GM19023 (cell line): ENCODE measurements around the gene TXNRD3.
"Not testable (repeated sequence)": the region's sequence is repeated elsewhere in the genome, so short reads cannot be mapped to it uniquely, and the experiment has no call there.

Experiments used
- ATAC-seq: cut with Tn5 transposase; IDR thresholded peaks from one replicate; pipeline ENCODE4 v1.9.1; 2021; ENCODE audit warnings: mild to moderate bottlenecking, moderate library complexity; ENCODE audit not compliant: unreplicated experiment

The TXNRD3 gene

DNA sequence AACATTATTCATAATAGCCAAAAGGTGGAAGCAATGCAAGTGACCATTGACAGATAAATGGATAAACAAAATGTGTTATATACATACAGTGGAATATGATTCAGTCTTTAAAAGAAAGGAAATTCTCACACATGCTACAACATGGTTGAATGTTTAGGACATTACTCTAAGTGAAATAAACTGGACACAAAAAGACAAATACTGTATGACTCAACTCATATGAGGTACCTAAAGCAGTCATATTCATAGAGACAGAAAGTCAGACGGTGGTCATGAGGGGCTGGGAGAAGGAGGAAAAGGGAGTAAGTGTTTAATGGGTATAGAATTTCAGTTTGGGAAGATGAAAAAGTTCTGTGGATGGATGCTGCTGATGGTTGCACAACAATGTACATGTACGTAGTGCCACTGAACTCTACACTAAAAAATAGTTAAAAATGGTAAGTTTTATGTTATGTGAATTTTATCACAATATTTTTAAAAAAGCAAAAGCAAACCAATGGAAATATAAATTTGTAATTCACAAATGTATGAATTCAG lies 5.3 kb downstream of the TXNRD3 start:
- no peak for ATAC-seq

DNA sequence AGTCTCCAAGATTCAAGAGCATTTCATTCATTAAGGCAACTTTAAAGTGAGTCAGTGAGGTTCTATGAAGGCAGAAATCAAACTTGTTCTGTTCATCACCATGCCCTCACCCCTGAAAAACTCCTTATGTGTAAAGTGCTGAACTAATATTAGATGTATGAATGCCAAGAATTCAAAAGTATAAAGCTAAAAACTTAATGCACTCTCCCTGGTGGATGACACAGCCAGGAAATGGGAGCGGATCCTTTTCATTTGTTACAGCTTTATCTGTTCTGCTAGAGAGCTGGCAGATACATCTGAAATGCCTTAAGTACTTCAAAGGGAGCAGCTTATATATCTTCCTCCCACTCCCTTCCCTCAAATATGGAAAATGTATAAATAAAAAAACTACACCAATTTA lies 8.2 kb downstream of the TXNRD3 start:
- no peak for ATAC-seq

DNA sequence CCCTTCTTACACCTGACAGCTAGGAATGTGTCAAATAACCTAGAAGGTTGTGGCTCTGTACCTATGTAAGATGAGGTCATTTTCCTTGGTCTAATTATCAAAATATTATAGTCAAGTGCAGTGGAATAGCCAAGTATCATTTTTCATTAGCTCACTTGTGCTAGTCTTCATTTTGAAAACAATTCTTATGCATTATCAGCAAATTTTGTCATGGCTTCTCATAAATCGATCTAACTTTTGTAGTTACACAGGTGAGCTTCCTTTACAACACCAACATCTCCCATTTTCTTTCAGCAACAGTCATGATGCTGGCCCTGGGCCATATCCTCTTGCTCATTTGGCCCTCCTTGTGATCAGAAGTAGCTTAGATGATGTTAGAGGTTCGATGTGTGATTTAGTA lies 10.3 kb downstream of the TXNRD3 start:
- no peak for ATAC-seq

DNA sequence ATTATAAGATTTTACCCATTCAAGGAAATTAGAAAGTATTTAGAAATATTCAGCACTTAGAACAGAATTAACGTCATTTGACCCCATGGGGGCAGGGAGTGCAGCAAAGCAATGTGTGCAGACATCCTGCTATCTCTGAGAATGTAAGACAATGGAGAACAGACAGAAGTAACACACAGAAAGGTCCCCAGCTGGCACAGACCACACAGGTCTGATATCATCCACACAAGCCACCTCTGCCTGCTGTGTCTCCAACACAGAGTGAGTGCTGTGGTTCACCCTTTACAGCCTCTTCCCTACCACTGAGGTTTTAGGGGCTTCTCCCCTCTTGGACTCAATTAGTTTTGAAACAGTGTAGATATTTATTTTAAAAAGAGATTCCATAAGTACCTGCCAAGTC lies 16.1 kb downstream of the TXNRD3 start:
- no peak for ATAC-seq

DNA sequence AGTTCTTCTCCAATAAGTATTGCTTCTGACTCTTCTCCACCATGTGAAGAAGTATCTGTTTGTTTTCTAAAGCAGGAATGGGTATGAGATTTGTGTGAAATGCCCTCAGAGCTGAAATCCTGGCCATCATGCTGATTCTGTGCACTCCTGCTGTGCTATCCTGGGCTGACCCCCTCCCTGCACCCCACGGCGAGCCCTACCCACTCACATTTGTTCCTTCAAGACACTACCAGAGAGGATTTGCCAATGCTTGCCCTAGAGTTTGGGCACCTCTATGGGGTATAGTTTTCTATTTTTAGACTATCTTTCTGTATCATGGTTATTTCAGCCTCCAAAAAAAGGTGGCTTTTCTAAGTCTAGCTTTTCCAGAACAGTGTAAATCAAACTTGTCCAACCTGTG lies 18.5 kb downstream of the TXNRD3 start:
- no peak for ATAC-seq

DNA sequence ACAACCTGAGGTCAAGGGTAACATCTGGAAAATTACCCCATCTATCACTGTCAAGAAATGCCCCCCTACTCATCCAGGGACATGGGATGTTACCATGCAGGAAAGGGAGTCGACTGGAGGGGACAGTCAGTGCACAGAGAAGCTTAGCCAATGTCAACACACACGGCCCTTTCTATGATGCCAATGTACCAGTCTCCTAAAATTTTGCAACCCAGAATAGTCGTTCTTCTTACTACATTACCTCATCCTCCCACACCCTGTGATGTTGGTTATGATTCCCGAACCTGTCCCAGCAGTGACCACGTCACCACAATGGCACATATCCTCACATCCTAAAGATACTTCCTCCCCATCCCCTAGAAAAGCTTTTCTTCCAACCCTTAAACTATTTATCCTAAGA lies 20.1 kb downstream of the TXNRD3 start:
- ATAC-seq, result no peak

DNA sequence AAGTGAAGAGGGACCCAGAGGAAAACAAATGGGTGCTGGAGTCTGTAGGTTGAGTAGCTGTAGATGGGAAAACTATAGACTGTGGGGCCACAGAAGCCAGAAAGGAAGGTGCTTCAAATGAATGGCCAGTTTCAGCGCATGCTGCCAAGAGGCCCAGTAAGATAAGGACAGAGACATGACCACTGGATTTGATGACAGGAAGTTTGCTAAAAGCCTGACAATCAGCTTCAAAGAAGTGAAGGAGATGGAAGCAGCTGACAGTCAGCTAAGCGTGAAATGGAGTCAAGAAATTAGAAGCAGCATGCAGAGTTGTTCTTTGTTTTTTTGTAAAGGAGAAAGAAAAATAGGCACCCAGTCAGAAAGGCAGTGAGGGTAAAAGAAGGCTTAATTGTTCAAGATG lies 24.9 kb downstream of the TXNRD3 start:
- ATAC-seq, result no peak

DNA sequence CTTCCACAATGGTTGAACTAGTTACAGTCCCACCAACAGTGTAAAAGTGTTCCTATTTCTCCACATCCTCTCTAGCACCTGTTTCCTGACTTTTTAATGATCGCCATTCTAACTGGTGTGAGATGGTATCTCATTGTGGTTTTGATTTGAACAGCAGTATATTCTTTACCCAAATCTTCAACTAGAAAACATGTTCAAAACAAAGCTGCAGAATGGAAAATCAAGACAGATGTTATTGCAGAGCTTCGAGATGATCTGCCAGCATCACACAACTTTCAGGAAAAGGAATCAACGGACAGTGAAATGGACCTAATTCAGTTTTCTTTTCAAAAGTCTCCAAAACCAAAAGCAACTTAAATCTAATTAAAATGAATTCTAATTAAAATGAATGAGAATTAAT lies 29.2 kb downstream of the TXNRD3 start:
- not testable (repeated sequence) for ATAC-seq

DNA sequence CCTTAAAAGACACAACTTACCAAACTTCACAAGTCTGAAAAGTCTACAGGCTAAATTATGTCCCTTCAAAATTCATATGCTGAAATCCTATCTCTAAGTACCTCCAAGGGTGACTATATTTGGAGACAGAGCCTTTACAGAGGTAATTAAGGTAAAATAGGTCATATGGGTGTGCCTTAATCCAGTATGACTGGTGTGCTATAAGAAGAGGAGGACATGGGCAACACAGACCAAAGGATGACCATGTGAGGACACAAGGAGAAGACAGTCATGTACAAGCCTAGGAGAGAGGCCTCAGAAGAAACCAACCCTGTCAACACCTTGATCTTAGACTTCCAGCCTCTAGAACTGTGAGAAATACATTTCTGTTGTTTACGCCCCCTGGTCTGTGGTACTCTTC lies 32.2 kb downstream of the TXNRD3 start:
- ATAC-seq, result no peak

DNA sequence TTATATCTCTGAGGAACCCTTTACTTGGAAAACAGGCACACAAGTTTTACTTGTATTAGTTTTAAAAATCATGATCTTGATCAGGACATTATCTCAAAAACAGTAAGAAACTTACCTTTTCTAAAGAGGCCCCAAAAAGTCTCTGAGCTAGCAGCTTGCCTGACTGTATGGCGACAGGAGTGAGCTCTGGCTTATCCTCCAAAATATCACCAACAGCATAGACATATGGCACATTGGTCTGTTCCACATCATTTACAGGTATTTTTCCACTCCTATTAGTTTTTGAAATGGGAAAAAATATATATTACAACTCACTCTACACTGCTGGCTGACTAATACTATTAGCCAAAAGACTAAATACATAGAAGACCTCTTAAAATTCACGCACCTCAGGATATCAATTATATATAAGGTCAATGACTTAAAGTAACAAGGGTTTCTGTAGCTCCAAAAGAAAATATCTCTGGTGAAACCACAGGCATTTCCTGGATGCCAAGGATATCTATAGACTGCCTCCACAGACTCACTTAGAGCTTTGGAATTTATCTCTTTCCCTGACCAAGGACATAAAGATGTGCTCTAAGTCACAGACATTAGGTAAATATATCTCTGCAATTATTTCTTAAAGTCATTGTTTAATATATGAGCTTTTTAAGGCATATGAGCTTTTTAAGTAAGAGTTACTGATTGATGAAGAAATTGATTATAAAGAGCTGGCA lies 33.1 kb downstream of the TXNRD3 start:
- no peak for ATAC-seq

DNA sequence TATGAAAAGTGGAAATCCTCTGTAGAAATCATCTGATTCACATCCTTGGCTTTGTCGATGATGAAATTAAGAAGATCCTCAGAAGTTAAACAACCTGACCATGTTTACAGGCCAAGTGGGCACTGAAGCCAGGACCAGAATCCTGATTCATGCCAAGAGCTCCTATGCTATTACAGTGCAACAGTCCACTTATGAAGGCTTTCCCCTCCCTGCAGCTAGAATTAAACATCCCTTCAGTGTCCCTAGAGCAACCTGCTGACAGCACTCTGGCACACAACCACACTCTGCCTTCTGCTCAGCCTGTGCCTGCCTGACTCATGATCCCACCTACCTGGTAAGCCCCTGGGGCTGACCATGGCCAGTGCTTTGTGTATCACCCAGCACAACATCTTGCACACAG lies 33.8 kb downstream of the TXNRD3 start:
- ATAC-seq, result no peak

DNA sequence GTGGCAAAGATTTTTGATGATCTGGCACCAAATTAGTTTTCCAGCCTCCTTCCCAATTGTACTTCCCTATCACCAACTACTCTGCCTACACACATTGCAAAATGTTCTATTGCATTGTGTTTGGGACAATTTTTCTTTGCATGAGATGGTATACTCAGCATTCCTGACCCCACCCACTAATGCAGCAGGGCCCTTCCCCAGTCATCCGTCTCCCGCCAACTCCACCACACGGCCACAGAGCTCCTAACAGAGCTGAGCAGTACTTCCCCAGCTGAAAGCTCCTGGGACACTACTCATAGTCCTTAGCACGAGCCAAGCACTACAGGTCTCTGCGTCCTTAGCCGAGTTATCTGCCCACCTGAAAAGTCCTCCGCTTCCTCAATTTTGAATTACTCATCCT lies 34.2 kb downstream of the TXNRD3 start:
- ATAC-seq, result no peak

DNA sequence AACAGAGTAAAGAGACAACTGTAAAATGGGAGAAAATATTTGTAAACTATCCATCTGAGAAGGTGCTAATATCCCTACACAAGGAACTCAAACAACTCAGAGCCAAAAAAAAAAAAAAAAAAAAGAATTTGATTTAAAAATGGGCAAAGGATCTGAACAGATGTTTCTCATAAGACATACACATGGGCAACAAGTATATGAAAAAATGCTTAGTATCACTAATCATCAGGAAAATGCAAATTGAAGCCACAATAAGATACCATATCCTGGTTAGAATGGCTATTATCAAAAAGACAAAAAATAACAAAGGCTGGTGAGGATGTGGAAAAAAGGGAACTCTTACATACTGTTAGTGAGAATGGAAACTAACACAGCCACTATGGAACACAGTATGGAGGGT lies 36.2 kb downstream of the TXNRD3 start:
- ATAC-seq, result no peak

DNA sequence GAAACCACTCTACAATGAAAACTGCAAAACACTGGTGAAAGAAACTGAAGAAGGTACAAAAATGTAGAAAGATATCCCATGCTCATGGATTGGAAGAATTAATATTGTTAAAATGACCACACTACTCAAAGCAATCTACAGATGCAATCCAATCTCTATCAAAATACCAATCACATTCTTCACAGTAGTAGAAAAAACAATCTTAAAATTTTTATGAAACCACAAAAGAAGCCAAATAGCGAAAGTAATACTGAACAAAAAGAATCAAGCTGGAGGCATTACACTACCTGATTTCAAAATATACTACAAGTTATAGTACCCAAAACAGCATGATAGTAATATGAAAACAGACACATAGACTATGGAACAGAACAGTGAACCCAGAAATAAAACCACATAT lies 36.9 kb downstream of the TXNRD3 start:
- no peak for ATAC-seq

DNA sequence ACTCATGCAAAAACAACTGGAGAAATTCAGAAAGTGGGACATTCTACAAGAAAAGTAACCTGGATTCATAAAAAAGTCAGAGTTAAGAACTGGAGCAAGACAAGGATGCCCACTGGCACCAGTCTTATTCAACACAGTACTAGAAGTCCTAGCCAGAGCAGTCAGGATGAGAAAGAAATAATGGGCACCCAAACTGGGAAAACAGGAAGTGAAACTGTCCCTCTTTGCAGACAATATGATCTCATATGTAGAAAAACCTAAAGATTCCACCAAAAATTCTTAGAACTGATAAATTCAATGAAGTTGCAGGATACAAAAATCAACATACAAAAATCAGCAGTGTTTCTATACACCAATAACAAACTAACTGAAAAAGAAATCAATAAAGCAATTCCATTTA lies 37.4 kb downstream of the TXNRD3 start:
- ATAC-seq, result no peak

DNA sequence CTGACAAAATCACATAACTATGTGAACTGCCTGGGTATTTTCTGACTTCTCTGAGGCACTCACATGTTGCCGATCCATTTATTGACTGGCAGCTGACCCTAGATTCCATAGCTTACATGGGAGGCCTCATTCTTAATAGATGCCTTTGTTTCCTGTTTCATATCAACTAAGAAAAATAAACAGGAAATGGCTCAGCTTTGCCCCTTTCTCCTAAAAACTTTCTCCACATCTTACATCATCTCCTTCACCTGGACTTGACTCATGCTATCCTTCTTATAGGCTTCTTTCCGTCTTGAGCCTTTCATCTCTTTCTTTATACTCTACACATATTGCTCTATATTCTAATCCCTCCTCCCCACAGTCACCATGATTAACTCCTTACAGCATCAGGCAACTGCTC lies 38.0 kb downstream of the TXNRD3 start:
- ATAC-seq, result no peak

DNA sequence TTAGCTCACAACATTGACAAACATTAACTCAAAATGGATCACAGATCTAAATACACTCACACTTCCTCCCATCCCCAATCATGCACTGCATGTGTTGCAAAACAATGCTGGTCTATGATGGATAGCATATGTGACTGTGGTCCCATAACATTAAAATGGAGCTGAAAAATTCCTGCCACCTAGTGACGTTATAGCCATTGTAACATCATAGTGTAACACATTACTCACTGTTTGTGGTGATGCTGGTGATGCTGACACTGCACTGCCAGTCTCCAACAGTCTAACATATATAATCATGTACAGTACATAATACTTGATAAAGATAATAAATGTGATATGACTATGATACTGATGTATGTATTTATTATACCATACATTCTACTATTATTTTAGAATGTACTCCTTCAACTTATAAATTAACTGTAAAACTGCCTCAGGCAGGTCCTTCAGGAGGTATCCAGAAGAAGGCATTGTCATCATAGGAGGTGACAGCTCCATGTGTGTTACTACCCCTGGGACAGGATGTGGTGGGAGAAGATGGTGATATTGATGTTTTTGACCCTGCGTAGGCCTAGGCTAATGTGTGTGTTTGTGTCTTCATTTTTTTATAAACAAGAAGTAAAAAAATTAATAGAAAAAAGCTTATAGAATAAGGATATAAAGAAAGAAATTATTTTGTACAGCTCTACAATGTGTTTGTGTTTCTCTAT lies 41.3 kb downstream of the TXNRD3 start:
- ATAC-seq, result no peak

DNA sequence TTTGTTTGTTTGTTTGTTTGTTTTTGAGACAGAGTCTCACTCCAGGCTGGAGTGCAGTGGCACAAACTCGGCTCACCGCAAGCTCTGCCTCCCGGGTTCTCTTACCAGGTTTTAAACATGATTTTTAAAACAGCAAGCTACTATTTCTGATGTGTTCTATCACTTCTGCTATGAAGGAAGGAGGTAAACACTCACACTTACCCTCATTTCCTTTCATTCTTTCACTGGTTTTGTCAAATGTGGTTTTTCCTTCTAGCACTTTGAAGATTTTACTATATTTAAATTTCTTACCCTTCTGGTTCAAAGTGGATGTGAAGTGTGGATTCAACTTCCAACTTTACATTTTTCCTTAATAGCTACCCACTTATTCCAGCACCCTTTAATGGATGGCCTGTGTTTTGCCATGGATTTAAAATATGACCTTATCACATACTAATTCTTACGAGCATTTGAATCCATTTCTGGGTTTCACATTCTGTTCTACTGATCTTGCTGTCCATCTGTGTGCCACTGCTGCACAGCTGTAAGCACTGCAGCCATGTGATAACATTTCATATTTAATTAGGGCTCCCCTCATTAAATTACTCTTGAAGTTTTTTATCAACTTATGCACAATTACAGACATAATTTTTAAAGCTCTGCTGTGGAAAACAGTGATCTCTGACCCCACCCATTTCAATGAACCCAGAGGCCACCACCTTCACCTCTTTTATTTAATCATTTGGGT lies 42.3 kb downstream of the TXNRD3 start:
- ATAC-seq, result no peak

DNA sequence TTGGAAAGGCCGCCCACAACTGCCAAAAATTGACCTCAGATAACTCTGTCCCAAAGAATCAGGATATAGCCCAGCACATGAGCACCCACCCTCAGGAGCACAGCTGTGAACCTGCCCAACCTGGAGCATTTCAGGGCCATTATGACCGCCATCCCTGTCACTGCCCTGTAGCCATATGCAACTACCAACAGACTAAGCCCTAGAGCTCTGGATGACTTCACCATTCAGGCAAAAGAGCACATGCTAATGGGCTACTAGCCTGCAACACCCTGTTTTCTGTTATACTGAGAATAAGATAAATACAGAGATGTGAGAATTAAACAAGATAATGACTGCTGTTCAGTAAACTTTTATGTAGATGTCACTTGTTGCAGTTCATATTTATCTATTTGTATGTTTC lies 45.0 kb downstream of the TXNRD3 start:
- no peak for ATAC-seq

DNA sequence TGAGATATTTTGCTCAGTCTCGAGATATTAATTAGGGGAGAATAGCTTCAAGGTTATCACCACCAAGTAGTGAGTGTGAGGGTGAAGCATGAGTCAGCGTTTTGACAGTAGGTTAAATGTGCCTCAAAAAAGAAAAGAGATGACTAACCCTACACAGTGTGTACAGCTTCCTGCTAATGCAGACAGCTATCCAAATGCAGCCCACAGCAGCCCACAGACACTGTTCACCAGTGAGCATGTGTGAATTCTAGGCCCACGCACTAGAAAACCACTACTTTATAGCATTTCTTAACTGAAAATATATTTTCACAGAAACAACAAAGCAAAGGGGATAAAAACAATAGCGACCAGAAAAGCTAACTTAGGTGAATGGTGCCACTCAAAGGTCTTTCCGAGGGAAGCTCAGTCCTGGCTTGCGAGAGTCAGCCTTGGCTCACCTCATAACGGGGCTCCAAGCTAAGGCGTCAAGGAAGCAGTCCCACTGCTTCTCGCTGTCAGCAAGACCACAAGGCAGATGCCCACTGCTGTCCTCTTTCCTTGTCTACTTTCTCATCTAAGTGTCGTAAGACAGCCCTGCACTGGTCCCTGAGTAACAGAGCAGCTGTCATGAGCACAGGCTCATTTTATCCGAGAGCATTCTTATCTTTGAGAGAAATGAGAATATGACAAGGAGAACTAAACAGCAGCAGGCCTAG lies 47.6 kb downstream of the TXNRD3 start:
- ATAC-seq, result no peak

DNA sequence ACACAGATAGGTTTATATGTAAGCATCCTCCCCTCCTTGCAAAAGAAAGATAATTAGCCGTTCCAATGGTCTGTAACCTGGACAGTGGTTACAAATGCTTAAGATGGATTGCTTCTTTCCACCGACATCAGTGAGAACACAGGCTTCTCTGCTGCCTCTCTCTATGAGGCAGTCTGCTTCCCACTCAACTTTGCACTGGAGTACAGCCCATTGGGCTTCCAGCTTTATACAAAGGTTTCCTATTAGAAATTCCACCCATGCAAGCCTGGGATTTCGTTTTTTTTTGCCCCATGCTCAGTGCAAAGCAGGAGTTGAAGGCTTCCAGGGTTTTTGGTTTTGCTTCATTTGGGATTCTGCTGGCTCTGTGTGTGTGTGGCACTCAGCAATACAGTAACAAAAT lies 48.9 kb downstream of the TXNRD3 start:
- no peak for ATAC-seq
